AG04449 (cell line): ENCODE measurements around the gene GABBR2.

Experiments
- CTCF ChIA-PET: fragments of 350-600 bp; formaldehyde crosslinking; extraction: SDS; loops from one replicate; lab custom pipeline; 2021; ENCODE audit warnings: antibody characterized with exemption; lab: Yijun Ruan, JAX
- POLR2A ChIA-PET: fragments of 400-600, 350-600 bp; formaldehyde crosslinking; extraction: SDS; loops from one replicate; lab custom pipeline; 2020; ENCODE audit warnings: antibody characterized with exemption, inconsistent platforms; lab: Yijun Ruan, JAX
- DNase-seq: peaks from one replicate; pipeline ENCODE4 v3.0.0-alpha.2; 2010; ENCODE audit warnings: low read depth, low spot score
- H3K4me3 ChIP-seq: 2 replicates; pipeline ENCODE4 v1.5.1; 2011; ENCODE audit warnings: low read depth, mild to moderate bottlenecking, control low read depth, low read length
- CTCF ChIP-seq: IDR thresholded peaks from one replicate; pipeline ENCODE4 v1.5.1; 2011; ENCODE audit warnings: mild to moderate bottlenecking, moderate library complexity, low read length, control low read depth, inconsistent platforms; ENCODE audit not compliant: insufficient read depth; ENCODE audit errors: missing control alignments

Gene GABBR2

GRCh38 chr9:98425079-98425478 lies 283.7 kb downstream of the GABBR2 start:
- TF ChIP-seq CTCF: no peak
- DNase-seq: no peak
- H3K4me3 ChIP-seq: no peak overlapping the region
- ChIA-PET CTCF (no interaction called here), POLR2A (no interaction called here)

GRCh38 chr9:98419260-98419603 lies 289.5 kb downstream of the GABBR2 start:
- no peak for TF ChIP-seq CTCF
- ChIA-PET CTCF (no interaction called here), POLR2A (no interaction called here)
- no peak overlapping the region for H3K4me3 ChIP-seq
- no peak for DNase-seq

DNA sequence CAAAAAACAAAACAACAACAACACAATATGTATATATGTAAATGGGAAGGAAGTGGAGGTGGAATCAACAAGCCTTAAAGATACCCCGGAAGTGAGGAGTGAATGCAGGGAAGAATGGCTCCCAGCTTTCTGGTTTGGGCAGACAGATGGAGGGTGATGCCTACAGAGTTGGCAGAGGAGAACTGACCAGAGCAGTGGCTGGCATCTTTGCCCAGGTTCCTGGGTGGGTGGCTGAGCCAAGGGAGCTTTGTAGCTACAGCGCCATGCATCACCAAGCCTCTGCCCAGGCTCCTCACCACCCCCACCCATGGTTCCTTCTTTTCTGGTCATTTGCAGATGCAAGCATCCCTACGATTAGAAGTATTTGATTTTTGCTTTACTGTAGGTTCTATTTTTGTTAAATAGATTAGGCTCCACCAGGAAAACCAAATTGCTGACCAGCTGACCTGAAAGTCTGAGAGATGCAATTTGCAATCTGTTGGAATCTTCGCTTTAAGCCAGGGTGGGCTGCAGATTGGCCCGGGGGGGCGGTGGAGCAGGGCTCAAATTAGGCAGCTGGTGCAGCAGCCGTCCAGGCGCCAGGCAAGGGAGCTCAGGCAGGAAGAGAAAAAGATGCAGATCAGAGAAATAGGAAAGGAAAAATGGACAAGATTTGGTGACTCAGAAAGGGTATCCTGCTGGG lies 290.0 kb downstream of the GABBR2 start:
- POLR2A ChIA-PET: no interaction called here
- CTCF ChIA-PET: no interaction called here
- H3K4me3 ChIP-seq: no peak overlapping the region
- DNase-seq: no peak
- TF ChIP-seq CTCF: no peak

DNA sequence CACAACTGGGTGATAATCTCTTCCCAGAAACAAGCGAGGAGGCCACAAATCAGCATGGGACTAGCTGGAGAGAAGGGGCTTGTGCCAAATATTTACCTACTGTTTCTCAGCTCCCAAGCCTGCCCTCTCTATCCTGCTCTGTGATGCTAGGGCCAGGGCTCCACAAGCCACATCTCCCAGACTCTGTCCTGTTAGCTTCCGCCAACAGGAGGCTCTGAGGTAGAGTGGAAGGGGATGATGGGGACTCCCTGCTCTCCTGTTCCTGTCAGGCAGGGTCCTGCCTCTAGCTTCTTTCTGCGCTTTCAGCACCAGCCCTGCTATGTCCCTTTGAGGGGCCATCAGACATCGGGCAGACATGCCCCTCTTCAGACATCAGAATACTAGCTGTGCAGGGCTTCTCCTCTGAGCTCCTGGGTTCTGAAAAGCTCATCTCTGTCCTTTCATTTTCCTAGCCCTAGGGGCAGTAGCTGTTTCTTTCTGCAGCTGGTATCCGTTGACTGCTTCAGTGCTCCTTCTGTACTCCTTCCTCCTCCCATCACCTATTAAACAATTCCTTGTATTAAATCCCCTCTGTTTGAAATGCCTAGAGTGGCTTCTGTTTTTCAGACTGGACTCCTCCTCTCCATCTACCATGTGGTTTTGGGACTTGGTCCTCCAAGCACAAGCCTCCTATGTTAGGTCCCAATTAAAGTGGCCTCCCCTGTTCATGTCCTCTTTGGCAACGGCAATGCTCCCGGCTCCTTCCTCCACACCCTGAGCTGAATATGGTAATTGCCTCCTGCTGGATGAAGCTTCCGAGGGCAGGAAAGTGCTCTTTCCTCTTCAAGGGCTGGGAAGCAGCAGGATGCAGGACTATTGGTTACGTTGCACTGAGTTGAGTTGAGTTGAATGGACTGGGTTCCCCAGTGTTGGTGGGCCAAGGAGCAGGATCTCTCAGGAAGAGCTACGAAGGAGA lies 292.2 kb downstream of the GABBR2 start:
- CTCF ChIA-PET: interaction anchor here (0.8 to 1.2 kb wide), 3 partner anchors 9 to 101 kb away, joined by 3 to 5 read pairs (median 3); no protein-coding TSS in a partner anchor
- no peak for DNase-seq
- POLR2A ChIA-PET: interaction anchor here (1.7 kb wide), 1 partner anchor 13 kb away, joined by 5 read pairs; no protein-coding TSS in a partner anchor
- TF ChIP-seq CTCF: no peak
- H3K4me3 ChIP-seq: no peak overlapping the region

DNA sequence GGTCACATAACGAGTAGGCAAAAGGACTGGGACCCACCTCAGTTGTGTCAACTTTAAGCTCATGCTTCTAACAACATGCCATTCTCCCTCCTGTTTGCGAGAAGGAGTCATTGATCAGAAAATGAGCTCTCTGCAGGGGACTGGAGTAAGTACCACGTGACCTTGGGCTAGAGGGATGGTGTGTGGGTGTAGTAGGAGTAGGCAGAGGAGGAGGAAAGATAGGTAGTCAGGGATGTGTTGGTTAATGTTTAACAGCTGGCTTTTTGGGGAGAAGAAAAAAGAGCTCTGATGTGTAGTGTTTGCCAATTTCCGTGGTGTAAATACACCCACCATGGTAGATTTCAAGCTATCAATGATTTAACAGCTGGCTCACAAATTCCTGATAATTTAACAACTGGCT lies 293.0 kb downstream of the GABBR2 start:
- no peak overlapping the region for H3K4me3 ChIP-seq
- TF ChIP-seq CTCF: no peak
- no peak for DNase-seq
- CTCF ChIA-PET: interaction anchor here (0.8 to 1.2 kb wide), 3 partner anchors 8 to 100 kb away, joined by 3 to 5 read pairs (median 3); no protein-coding TSS in a partner anchor
- POLR2A ChIA-PET: interaction anchor here (1.7 kb wide), 1 partner anchor 14 kb away, joined by 5 read pairs; no protein-coding TSS in a partner anchor

DNA sequence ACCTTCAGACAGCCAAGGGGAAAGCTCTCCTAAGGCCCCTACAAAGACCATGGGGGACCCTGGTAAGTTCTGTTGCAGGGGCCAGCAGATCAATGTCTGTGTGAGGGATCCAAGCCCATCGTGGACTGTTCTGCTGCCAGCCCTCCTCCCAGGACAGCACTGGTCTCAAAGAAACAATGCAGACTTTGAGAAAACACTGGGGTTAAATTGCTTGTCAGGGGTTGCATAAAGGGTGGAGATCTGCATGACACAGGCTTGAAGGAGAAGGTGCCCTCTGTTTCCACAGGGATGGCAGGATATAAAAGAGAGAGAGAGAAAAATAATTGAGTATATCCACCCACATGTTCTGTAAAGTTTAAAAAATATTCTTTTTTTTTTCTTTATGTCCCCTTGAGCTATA lies 295.7 kb downstream of the GABBR2 start:
- ChIA-PET POLR2A (no interaction called here), CTCF (no interaction called here)

More for the DNA sequence above, 295.7 kb downstream of the GABBR2 start:
- H3K4me3 ChIP-seq: no peak overlapping the region
- TF ChIP-seq CTCF: no peak
- no peak for DNase-seq
